Fibroblast of the conjunctiva (primary cell): ENCODE results near the gene BCL2L12.
"Not testable (repeated sequence)": the region's sequence is repeated elsewhere in the genome, so short reads cannot be mapped to it uniquely, and the experiment has no call there.

Source experiments
- DNase-seq: peaks from one replicate; pipeline ENCODE4 v3.0.0-alpha.2; 2010; ENCODE audit warnings: low read depth

The BCL2L12 gene

DNA sequence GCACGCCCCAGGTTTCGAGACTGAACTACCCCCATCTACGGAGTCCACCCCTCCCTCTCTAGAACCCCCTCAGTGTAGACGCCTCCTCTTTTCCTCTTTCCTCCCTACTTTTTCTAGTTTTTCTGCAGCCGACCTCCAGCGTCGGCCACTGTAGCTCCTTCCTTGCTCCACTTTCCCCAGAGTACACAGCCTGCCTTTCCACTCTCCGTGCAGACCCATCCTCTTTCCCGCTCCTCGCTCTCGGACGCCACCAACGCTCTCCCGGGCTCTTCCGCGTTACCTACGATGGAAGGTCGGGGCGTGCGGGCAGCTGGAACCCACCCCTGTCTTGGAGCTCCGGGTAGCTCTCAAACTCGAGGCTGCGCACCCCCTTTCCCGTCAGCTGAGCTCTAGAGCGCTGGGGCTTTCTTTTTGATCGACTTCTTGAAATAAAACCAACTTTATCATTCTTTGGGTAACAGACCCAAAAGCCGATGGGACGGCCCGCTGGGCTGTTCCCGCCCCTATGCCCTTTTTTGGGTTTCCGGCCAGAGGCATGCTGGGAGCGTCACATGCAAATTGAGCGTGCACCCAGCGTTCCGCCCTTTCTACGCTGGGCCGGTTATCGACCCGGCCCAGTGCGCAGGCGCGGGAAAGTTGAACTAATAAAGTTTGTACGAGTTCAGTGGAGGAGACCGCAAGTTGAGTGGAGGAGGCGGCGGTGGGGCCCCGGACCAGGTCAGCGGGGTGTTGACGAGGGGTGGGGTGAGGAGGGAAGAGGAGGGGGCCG is at the start of gene BCL2L12, which contains the start of gene IRF3:
BCL2L12 (plus strand) TSS at position 583 of the 769 bp plus-strand sequence. CDS start 760 bp downstream, outside the sequence.
IRF3 (minus strand) TSS at position 507 of the 769 bp plus-strand sequence. CDS start 1,019 bp downstream, outside the sequence.
- DNase-seq: peak; percentile 94

GRCh38 chr19:49616532-49616931 is 49.2 kb upstream of the BCL2L12 start:
- no peak for DNase-seq

DNA sequence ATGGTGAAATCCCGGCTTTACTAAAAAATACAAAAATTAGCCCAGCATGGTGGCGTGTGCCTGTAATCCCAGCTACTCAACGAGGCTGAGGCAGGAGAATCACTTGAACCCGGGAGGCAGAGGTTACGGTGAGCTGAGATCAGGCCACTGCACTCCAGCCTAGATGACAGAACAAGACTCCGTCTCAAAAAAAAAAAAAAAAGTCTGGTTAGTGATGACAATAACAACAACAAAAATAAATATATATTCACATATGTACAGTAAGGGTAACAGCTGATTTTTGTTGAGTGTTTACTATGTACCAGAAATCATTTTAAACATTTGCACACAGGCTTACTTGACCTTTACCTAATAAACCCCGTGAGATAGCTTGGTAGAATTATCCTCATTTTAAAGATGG is 48.8 kb upstream of the BCL2L12 start:
- DNase-seq: no peak

DNA sequence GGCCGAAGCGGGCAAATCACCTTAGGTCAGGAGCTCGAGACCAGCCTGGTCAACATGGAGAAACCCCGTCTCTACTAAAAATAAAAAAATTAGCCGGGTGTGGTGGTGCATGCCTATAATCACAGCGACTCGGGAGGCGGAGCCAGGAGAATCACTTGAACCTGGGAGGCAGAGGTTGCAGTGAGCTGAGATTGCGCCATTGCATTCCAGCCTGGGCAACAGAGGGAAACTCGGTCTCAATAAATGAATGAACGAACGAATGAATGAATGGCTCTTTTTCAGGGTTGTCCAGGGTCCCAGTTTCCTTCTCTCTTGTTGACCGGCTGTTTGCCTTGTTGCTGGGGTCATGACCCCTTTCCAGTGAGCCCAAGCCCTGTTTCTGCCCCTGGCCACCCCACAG is 47.9 kb upstream of the BCL2L12 start:
- DNase-seq: not testable (repeated sequence)

DNA sequence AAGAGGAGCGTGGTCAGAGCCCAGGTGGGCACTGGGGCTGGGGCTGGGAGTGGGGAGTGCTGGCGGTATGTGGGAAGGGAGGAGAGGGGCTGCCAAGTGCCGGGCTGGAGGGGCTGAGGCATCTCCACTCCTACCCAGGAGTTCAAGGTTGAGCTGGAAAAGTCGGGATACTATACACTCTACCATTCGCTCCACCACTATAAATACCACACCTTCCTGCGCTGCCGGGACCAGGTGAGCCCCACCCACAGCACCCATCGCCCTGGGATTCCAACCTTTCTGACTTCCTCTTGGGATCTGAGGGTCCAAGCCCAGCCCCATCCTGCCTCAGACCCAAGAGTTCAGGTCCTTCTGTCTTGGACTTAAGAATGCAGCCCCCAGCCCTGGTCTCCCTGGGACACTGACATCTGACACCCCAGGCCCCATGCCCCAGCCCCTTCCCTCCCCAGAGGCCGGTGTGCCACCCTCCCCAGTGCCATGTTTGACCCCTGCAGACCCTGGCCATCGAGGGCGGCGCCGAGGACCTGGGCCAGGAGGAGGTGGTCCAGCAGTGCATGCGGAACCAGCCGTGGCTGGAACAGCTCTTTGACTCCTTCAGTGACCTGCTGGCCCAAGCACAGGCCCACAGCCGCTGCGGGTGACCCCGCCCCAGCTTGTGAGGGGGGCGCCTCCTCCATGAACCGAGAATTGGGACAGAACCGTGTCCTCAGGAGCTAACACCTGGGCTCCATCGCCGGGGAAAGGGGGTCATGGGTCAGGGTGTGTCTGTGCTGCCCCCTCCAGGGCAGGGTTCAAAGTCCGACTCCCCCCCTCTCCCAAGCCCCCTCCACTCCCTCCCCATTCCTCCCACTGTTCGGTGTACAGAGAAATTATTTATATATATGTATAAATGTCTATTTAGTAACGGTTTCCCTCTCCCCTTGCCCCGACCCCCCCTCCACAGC is 40.5 kb upstream of the BCL2L12 start:
- DNase-seq: no peak

DNA sequence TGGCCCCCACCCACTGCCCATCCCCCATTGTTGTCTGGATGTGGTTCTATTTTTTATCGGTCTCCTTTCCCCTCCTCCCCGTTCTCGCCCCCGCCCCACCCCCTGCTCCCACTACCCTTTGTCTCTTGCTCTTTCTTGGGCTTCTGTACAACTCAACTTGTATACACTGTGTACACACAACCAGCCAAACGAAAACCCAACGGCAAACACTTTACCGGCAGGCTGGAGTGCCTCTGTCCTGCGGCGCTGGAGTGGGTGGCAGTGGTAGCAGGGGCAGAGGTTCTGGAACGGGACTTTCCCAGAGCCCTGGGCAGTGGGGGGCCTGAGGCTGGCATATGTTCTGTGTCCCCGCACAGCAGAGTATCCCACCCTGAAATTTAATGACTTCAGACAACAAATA is 39.5 kb upstream of the BCL2L12 start:
- no peak for DNase-seq

DNA sequence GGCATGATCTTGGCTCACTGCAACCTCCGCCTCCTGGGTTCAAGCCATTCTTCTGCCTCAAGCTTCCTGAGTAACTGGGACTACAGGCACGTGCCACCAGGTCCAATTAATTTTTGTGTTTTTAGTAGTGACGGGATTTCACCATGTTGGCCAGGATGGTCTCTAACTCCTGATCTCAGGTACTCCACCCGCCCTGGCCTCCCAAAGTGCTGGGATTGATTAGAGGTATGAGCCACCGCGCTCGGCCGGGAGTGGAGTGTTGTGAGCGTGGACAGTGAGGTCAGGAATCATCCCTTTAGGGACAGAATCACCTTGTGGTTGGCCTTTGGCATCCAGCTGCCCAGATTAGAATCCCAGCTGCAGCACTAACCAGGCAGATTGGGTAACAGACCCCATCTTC is 36.1 kb upstream of the BCL2L12 start:
- no peak for DNase-seq

DNA sequence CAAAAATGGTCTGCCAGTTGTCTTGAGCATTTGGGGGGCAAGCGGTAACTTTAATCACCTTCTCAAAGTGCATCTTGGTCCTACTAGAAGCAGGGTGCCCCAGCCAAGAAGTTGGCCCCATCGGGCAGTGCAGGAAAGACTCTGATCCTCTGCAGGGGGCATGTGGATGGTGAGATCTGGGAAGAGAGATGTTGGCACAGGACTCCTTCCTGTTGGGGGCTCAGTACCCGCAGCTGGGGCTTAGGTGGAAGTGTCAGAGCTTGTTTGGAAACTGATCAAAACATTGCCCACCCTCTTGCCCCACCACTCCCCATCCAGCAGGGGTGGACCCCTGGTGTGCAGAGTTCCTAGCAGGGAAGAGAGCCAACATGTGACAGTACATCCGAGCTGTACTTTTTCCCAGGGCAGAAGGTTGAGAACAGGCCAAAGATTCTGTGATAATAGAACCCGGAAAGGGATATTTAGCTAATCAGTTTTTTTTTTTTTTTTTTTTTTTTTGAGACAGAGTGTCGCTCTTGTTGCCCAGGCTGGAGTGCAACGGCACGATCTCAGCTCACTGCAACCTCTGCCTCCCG is 34.6 kb upstream of the BCL2L12 start:
- no peak for DNase-seq

DNA sequence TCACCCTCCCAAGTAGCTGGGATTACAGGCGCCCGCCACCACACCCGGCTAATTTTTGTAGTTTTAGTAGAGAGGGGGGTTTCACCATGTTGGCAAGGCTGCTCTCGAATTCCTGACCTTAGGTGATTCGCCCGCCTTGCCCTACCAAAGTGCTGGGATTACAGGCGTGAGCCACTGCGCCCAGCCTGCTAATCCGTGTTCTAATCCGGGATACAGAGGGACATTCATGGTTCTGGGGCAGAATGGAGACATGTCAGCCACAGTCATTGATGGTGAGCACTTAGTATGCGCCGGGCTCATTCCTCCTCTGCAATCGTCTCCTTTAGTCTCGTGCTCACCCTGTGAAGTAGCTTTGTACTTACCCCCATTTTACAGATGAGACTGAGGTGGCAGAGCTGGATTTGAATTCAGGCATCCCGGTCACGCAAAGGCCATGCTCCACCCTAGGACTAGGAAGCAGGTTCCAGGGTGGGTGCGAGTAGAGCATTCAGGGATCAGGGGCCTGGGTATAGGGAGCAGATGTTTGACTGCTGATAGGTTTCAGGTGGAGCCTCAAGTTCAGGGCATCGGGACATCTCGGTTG is 34.0 kb upstream of the BCL2L12 start:
- no peak for DNase-seq

DNA sequence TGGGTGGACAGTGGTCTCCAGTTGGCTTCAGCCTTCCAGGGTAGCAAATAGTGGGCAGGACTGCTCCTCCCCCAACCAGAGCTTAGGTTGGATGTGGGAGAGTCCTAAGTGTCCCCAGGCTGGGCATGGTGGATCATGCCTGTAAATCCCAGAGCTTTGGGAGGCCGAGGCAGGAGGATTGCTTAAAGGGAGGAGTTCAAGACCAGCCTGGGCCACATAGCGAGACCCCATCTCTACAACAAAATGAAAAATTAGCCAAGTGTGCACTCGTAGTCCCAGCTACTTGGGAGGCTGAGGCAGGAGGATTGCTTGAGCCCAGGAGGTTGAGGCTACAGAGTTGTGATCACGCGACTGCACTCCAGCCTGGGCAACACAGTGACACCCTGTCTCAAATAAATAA is 33.2 kb upstream of the BCL2L12 start:
- DNase-seq: no peak

DNA sequence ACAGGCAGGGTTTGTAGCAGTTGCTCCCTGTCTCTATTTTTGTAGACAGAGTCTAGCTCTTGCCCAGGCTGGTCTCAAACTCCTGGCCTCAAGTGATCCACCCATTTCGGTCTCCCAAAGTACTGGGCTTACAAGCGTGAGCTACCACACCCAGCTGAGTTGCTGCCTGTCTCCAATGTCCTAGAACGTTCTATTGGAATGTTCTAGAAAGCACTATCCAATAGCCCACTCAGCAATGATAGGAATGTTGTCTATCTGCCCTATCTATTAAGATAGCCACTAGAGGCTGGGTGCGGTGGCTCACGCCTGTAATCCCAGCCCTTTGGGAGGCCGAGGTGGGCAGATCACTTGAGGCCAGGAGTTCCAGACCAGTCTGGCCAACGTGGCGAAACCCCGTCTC is 32.5 kb upstream of the BCL2L12 start:
- DNase-seq: not testable (repeated sequence)

GRCh38 chr19:49635530-49636232 is 30.1 kb upstream of the BCL2L12 start:
- DNase-seq: no peak

DNA sequence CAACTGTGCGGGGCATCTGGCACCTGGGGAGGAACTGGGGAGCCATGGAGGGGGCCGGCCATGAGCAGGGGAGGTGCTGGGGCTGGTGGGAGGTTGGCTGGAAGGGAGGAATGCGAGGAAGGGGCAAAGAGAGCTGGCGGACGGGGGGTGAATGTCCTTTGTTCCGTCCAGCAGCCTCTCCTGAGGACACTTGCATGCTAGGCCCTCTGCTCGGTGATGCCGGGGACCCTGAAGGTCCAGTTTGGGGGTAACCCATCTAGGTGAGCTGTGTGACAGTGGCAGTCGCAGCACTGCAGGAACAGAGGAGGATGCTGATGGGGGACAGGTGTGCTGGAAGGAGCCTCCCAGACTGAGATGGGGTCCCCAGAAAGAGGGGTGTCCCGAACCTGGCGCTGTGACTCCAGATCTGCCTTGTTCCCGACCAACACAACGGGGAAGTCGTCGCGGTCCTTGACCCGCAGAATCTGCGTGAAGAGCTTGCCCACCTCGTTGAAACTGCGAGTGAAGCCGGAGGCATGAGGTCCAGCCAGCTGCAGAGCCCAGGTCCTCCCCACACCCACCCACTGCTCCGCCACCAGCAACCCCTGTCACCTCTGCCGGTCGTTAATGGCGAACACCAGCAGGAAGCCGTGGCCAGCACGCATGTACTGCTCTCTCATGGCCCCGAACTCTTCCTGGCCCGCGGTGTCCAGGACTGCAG is 29.4 kb upstream of the BCL2L12 start:
- no peak for DNase-seq

DNA sequence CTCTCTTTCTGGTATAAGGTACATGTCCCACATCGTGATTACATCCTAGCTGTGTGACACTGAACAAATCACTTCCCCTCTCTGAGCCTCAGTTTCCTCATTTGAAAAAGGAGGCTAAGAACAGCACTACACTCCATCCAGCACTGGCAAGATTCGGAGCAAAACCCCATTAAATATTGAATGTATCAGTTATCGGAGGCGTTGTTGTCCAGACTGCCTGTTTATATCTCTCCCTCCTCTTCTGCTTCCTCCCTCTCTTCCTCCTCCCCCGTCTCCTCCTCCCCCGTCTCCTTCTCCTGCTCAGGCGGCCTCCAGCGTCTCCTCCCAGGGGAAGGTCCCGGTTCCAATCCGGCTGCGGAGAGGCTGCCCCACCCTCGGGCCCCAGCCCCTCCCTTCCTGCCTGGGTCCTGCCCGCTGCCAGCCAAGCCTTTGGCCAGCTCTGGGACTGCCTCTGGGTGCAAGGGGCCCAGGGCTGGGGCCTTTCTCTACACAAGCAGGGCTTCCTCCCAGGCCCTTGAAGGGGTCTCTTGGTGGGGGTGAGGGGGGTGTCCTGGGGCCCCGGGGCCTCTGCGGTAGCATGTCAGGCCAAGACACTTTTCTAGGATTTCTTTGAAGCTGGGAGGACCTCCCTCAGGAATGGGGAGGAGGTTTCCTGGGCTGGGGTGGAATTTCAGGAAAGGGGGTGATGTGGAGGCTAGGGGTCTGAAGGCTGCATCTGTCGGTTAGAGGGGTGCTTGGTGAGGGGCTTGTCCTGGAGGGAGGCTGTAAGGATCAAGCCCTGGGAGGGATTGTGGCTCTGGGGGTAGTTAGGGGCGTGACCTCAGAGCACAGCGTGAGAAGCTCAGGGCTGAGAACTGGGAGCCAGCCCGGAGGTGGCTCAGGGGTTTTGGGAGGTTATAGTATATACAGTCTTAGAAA is 27.7 kb upstream of the BCL2L12 start:
- peak; percentile 74 for DNase-seq

DNA sequence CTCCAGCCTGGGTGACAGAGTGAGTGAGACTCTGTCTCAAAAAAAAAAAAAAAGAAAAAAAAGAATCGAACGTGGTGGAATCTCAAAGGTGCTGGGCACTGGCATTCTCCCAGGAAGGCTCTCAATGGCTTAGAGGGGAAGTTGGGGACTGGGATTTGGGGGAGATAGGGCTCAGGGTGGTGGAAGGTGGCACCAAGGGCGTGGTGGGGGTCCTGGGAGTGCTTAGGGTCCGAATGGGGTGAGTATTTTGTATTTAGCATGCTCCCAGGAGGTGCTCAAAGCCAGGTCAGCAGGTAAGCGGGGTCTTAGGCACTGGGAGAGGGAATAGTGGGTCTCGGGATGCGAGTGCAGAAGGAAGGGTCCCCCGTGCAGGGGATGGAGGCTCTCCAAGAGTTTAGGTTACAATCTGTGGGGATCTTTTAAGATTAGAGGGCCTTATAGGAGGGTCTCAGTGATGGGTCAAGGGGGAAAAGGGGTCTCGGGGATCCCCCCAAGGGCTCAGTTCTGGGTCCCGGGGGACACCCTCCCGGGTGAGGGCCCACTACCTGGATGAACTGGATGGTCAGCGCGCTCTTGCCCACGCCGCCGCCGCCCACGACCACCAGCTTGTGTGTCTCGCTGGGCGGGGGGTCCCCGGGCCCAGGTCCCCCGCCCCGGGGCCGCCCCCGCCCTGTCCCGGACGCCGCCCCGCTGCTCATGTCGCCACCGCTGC is 26.2 kb upstream of the BCL2L12 start:
- DNase-seq: no peak

DNA sequence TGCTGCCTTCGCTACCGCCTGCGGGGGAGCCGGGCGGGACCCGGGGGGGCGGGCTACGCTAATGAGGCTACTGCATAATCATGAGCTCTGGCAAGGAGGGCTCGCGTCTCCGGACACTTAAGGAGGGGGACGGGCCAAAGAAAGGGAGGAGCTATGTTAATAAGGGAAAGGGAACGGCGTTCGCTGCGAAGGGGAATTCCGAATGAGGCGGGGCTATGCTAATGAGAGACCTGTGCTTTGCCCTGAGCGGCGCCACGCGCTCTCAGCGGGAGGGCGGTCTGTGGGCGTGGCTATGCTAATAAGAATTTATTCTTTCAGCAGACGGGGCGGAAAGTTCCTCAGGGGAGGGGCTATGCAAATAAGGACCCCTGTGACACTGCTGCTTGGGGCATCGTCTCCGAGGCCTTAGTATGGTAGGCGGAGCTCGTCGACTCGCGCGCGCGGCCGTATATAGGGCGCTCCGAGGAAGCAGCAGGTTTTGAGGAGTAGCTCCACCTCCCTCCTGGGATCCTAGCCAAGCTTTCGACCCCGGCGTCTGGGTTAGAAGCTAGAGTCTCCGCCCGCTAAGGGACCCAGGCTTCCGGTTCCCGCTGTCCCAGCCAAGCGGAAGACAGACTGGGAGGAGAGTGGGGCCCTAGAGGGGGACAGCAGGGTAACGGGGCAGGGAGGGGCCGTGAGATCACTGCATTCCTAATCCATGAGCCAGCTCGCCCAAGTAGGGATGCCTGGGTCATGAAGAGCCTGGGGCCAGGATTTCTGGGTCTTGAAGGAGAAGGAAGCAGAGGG is 25.4 kb upstream of the BCL2L12 start, which contains the start of gene RRAS:
RRAS (minus strand) TSS at position 31 of the 786 bp plus-strand sequence. CDS start 45 bp downstream, outside the sequence.
- DNase-seq: peak; percentile 100

GRCh38 chr19:49641688-49642491 is 23.8 kb upstream of the BCL2L12 start, which contains the start of gene SCAF1:
SCAF1 (plus strand) TSS chr19:49642209; CDS start chr19:49645027, 2,818 bp downstream.
- peak; percentile 99 for DNase-seq
